IMR-90 (cell line): ENCODE results near the gene PTGES3. TPM values are rescaled to one million over a fixed set of nuclear protein-coding genes. Genes with fewer than 3 reads are reported as not detected.

Experiments
- FOS ChIP-seq: fragments of 150-350 bp; IDR thresholded peaks from 2 replicates; pipeline ENCODE4 v1.6.1; 2016; ENCODE audit warnings: low read depth, low read length
- polyA plus RNA-seq, 3 experiments: library from polyadenylated mRNA; depleted of rRNA; stranded (reverse); fragments of >200 nt; gene quantifications; 2 replicates each; pipeline ENCODE4 v1.2.3, GENCODE V29; 2012; ENCODE audit warnings: low replicate concordance in 1 of 3
- total RNA-seq: library from RNA; depleted of rRNA; stranded (reverse); fragments of >200 nt; gene quantifications from 2 replicates; pipeline ENCODE4 v1.2.3, GENCODE V29; 2012
- TF ChIP-seq, protein P1 (sequence below): fragments of 150-350 bp; IDR thresholded peaks from 2 replicates; pipeline ENCODE4 v1.6.1; 2016; ENCODE audit warnings: low read depth, mild to moderate bottlenecking, low read length, moderate library complexity, borderline replicate concordance

The PTGES3 gene
- total and polyA plus RNA-seq, 2 of the 4 experiments (the other 2 are of a cell fraction): 42.7 to 73.2 TPM

DNA sequence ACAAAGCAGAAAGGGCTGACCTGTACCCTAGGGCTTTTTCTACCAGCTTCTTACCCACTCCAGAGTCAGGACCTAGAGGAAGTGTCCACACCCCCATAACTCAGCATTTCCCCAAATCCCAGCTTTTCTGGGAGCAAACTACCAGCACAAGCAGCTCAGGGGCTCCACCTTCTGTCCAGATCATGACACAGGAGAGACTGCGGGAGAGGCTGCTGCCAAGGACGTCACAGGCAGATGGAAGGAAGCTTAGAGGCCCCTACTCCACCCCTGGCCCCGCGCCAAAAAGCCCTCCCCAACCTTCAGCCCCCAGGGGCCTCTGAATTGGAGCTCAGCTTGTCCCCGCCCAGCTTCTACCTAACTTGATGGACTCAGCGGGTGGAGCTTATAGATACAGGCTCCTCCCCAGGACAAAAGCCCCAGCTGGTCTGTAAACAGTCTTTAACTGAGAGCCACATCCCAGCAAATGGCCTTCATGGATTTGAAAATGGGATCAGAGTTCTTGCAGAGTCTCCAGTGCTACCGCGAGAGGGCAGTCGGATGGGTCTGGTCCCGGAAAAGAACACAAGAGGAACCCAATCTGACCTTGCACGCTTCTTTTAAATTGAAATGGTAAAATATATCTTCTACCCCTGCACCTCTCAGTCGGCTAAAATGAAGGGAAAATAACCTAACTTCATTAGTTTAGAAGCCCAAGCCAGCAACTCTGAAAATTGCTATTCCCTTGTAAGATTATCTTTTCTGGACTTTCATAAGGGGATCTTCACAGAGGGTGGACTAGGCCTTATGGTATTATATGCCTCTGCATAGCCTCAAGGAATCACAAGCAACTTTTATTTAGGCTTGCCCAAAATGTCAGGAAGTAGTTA, 51.2 kb downstream of the PTGES3 start (continued):
- TF ChIP-seq, protein P1, sequence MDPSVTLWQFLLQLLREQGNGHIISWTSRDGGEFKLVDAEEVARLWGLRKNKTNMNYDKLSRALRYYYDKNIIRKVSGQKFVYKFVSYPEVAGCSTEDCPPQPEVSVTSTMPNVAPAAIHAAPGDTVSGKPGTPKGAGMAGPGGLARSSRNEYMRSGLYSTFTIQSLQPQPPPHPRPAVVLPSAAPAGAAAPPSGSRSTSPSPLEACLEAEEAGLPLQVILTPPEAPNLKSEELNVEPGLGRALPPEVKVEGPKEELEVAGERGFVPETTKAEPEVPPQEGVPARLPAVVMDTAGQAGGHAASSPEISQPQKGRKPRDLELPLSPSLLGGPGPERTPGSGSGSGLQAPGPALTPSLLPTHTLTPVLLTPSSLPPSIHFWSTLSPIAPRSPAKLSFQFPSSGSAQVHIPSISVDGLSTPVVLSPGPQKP: no peak
- TF ChIP-seq FOS: no peak
